ENCODE results near the gene XYLT1. TPM values are rescaled to one million over a fixed set of nuclear protein-coding genes. Genes with fewer than 3 reads are reported as not detected.

XYLT1 gene
- total and polyA plus RNA-seq, 2 of the 4 experiments (the other 2 are of a cell fraction), result 9.0 to 12.7 TPM

DNA sequence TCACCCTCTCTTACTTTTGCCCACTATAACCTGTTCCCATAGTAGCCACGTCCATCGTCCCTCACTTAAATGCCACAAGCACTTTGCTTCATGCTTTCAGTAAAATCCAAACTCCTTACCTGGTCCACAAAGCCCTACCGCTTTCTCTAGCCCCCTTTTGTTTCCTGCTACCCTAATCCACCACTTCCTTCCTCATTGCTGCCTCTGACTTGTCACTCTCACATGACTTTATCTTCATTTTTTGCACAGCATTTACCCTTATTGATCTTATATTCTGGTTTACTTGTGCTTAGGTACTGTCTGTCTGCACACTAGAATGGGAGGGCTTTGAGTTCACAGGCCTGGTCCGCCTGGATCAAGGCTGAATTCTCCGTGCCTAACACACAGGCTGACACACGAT lies 340.0 kb downstream of the XYLT1 start:
- dilution Hi-C loops (cut with HindIII; ENCODE audit: low sequenced_read_pairs, unreplicated experiment), result no loop called here
- no peak for DNase-seq
- intact Hi-C loops (cut with micrococcal nuclease), result loop anchor here (2.0 kb wide), 1 partner anchor 20 kb away; no protein-coding TSS in a partner anchor
- no peak for ATAC-seq (ENCODE audit: low read depth)
- Histone ChIP-seq H4K20me1 (ENCODE audit: insufficient read depth, low read length) (no peaks in the 10 kb centered on the region), H2AK9ac (replicated peaks; ENCODE audit: low read depth, low read length, poor library complexity) (no peak overlapping the region), H2AFZ (replicated peaks; ENCODE audit: low read length, poor library complexity) (no peak overlapping the region), H2BK120ac (ENCODE audit: low read depth, low read length) (no peak overlapping the region), H3K4me2 (ENCODE audit: low read depth, low read length) (no peak overlapping the region), H3K56ac (ENCODE audit: extremely low read depth, insufficient read depth, low read length) (no peak overlapping the region), H2AK5ac (ENCODE audit: low read depth, low read length) (no peak overlapping the region), H2BK15ac (ENCODE audit: low read depth, low read length) (no peak overlapping the region), H2BK5ac (ENCODE audit: low read depth, low read length, poor library complexity, severe bottlenecking) (no peak overlapping the region), H3K23ac (ENCODE audit: low read depth, low read length) (no peak overlapping the region), H3K9me3 (ENCODE audit: control insufficient read depth, insufficient read depth, low read length) (no peaks in the 10 kb centered on the region), H3K4me3 (ENCODE audit: insufficient read depth, low read depth, low read length) (no peak overlapping the region), H4K5ac (ENCODE audit: low read depth, low read length) (no peak overlapping the region), H3K4ac (ENCODE audit: low read depth, low read length) (no peak overlapping the region), H3K9me1 (ENCODE audit: insufficient read depth, low read length) (peaks cover 10% of the 10 kb centered on the region; the same call in 1 of the 2 replicates), H4K8ac (ENCODE audit: low read depth in 2 of 2, low read length in 2 of 2) (no peak overlapping the region), H3K9ac (ENCODE audit: low read depth, low read length) (no peak overlapping the region), H3K27me3 (ENCODE audit: control insufficient read depth, insufficient read depth, low read length) (no peaks in the 10 kb centered on the region), H3K79me1 (ENCODE audit: low read depth in 1 of 2, low read length in 2 of 2) (no peaks in the 10 kb centered on the region; a peak in 1 of 4 replicates), H4K91ac (ENCODE audit: insufficient read depth, low read depth, low read length) (no peak overlapping the region), H3K27ac (ENCODE audit: insufficient read depth, low read length) (no peak overlapping the region), H2BK20ac (ENCODE audit: low read depth, low read length) (no peak overlapping the region), H3K18ac (ENCODE audit: low read depth, low read length) (no peak overlapping the region), H3K36me3 (ENCODE audit: control insufficient read depth, insufficient read depth, low read length) (peaks cover 4% of the 10 kb centered on the region), H3K4me1 (ENCODE audit: control insufficient read depth, insufficient read depth, low read length) (no peaks in the 10 kb centered on the region), H3K14ac (replicated peaks; ENCODE audit: low read depth, low read length) (no peak overlapping the region)
- POLR2A ChIA-PET (ENCODE audit: unreplicated experiment), result no interaction called here
- in situ Hi-C loops (cut with MboI; ENCODE audit: low sequenced_read_pairs), result no loop called here
- CTCF ChIA-PET, result no interaction called here
- TF ChIP-seq, protein P1, sequence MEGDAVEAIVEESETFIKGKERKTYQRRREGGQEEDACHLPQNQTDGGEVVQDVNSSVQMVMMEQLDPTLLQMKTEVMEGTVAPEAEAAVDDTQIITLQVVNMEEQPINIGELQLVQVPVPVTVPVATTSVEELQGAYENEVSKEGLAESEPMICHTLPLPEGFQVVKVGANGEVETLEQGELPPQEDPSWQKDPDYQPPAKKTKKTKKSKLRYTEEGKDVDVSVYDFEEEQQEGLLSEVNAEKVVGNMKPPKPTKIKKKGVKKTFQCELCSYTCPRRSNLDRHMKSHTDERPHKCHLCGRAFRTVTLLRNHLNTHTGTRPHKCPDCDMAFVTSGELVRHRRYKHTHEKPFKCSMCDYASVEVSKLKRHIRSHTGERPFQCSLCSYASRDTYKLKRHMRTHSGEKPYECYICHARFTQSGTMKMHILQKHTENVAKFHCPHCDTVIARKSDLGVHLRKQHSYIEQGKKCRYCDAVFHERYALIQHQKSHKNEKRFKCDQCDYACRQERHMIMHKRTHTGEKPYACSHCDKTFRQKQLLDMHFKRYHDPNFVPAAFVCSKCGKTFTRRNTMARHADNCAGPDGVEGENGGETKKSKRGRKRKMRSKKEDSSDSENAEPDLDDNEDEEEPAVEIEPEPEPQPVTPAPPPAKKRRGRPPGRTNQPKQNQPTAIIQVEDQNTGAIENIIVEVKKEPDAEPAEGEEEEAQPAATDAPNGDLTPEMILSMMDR (conservative IDR thresholded peaks at IDR 0.05; ENCODE audit: low read depth, low read length), result no peak
- no peak for TF ChIP-seq POLR2A (IDR thresholded peaks at IDR 0.05; ENCODE audit: low read depth, low read length)
- TF ChIP-seq CEBPB (IDR thresholded peaks at IDR 0.05; ENCODE audit: low read depth, low read length), result no peak
- no peak for TF ChIP-seq FOS (IDR thresholded peaks at IDR 0.05; ENCODE audit: low read depth, low read length)
- no peak for TF ChIP-seq RFX5 (IDR thresholded peaks at IDR 0.05; ENCODE audit: low read depth, low read length)
- no peak for TF ChIP-seq CHD1 (IDR thresholded peaks at IDR 0.05; ENCODE audit: low read depth, low read length)
- TF ChIP-seq SMC3 (IDR thresholded peaks at IDR 0.05; ENCODE audit: low read depth, low read length), result no peak
- no peak for TF ChIP-seq BHLHE40 (IDR thresholded peaks at IDR 0.05; ENCODE audit: low read depth, low read length)
- no peak for TF ChIP-seq NFE2L2 (IDR thresholded peaks at IDR 0.05; ENCODE audit: low read depth, low read length)
- no peak for TF ChIP-seq MAZ (IDR thresholded peaks at IDR 0.05; ENCODE audit: borderline replicate concordance, low read depth, low read length)
- TF ChIP-seq RCOR1 (IDR thresholded peaks at IDR 0.05; ENCODE audit: insufficient replicate concordance, low read length), result no peak
- no peak for TF ChIP-seq USF2 (IDR thresholded peaks at IDR 0.05; ENCODE audit: low read depth, low read length)
- TF ChIP-seq MXI1 (IDR thresholded peaks at IDR 0.05; ENCODE audit: borderline replicate concordance, low read depth, low read length), result no peak
- TF ChIP-seq ELK1 (IDR thresholded peaks at IDR 0.05; ENCODE audit: borderline replicate concordance, low read depth, low read length), result no peak
- no peak for TF ChIP-seq RAD21 (IDR thresholded peaks at IDR 0.05; ENCODE audit: low read length)
- TF ChIP-seq MAFK (IDR thresholded peaks at IDR 0.05; ENCODE audit: low read depth, low read length), result no peak
- BruUV-seq (replicated peaks), result no TSS peak
- WGBS, 2 experiments (ENCODE audit: extremely low coverage in 2 of 2, insufficient read length in 1 of 2), result 71% methylated on average over 1 of the region's 6 CpGs; no CpG with 5 or more reads in 1 of the 2 experiments
